ENCODE results near the gene SLC39A10.
"Not testable (repeated sequence)": the region's sequence is repeated elsewhere in the genome, so short reads cannot be mapped to it uniquely, and the experiment has no call there.

The SLC39A10 gene

GRCh38 chr2:195645413-195645812 lies 11.6 kb upstream of the SLC39A10 start:
- no peak for DNase-seq (ENCODE audit: low read depth)
- no peak for TF ChIP-seq CTCF (conservative IDR thresholded peaks at IDR 0.05; ENCODE audit: low read depth, low read length)
- no peak overlapping the region for H3K4me3 ChIP-seq (ENCODE audit: low read length)

- no peak for TF ChIP-seq CTCF (conservative IDR thresholded peaks at IDR 0.05; ENCODE audit: low read depth, low read length)
- DNase-seq (ENCODE audit: low read depth), result no peak
- no peak overlapping the region for H3K4me3 ChIP-seq (ENCODE audit: low read length)
These were observed 10.6 kb upstream of the SLC39A10 start for GRCh38 chr2:195646424-195646823.

GRCh38 chr2:195647302-195647701 lies 9.7 kb upstream of the SLC39A10 start:
- DNase-seq (ENCODE audit: low read depth), result no peak
- H3K4me3 ChIP-seq (ENCODE audit: low read length), result no peak overlapping the region
- no peak for TF ChIP-seq CTCF (conservative IDR thresholded peaks at IDR 0.05; ENCODE audit: low read depth, low read length)

- not testable (repeated sequence) for H3K4me3 ChIP-seq (ENCODE audit: low read length); DNase-seq (ENCODE audit: low read depth)
These were observed 8.7 kb upstream of the SLC39A10 start for GRCh38 chr2:195648370-195648769.

- no peak for TF ChIP-seq CTCF (conservative IDR thresholded peaks at IDR 0.05; ENCODE audit: low read depth, low read length)
- H3K4me3 ChIP-seq (ENCODE audit: low read length), result no peak overlapping the region
- no peak for DNase-seq (ENCODE audit: low read depth)
These were observed 8.2 kb upstream of the SLC39A10 start for GRCh38 chr2:195648787-195649186.

- no peak for DNase-seq (ENCODE audit: low read depth)
- TF ChIP-seq CTCF (conservative IDR thresholded peaks at IDR 0.05; ENCODE audit: low read depth, low read length), result no peak
- H3K4me3 ChIP-seq (ENCODE audit: low read length), result no peak overlapping the region
These were observed 7.3 kb upstream of the SLC39A10 start for GRCh38 chr2:195649629-195650190.

GRCh38 chr2:195651046-195651445 lies 6.0 kb upstream of the SLC39A10 start:
- no peak overlapping the region for H3K4me3 ChIP-seq (ENCODE audit: low read length)
- DNase-seq (ENCODE audit: low read depth), result no peak
- TF ChIP-seq CTCF (conservative IDR thresholded peaks at IDR 0.05; ENCODE audit: low read depth, low read length), result no peak

- no peak overlapping the region for H3K4me3 ChIP-seq (ENCODE audit: low read length)
- no peak for TF ChIP-seq CTCF (conservative IDR thresholded peaks at IDR 0.05; ENCODE audit: low read depth, low read length)
- no peak for DNase-seq (ENCODE audit: low read depth)
These were observed 4.1 kb upstream of the SLC39A10 start for GRCh38 chr2:195652911-195653310.
